Measurements from ENCODE around the gene KATNIP. TPM values are rescaled to one million over a fixed set of nuclear protein-coding genes. Genes with fewer than 3 reads are reported as not detected.

KATNIP gene
- 9.2 and 10.2 TPM in 2 replicates for polyA plus RNA-seq (2013)

DNA sequence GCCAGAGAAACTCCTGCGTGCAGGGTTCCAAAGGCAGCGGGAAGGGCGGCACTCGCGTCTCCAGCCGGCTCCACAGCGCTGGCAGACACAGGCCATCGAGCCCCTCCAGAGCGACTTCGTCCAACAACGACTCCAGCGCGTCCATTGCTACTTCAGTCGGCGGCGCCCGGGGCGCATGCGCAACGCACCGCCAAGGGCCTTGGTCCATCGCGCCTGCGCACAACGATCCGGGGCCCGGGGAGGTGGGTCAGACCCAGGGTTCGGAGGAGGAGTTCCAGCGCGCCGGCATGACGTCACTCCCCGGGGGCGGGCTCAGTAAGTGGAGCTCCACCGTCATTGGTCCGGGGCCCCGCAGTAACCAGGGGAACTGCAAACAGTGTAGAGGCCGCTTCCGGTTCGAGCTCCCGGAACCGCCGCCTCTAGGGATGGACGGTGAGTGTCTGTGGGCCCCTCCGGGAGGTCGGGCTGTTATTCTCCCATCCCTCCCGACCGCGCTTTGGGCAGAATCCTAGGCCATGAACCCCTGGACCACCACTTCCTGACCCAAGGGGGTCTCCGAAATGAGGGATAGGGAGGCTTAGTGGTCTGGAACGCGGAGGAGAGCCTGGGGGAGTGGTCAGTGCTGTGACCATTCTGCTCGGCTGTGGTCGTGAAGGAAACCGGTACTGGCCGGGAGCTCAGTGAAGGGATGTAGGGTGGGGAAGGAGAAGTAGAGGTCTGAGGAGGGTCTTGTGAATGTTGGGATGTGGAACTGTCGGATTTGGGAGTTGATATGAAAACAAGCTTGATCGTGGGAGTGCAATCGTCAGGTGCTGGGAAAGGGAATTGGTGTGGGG is at the start of gene KATNIP, which contains the start of gene GTF3C1:
KATNIP (plus strand) TSS at position 399 of the 836 bp plus-strand sequence; CDS start at position 426, 27 bp downstream.
GTF3C1 (minus strand) TSS at position 168 of the 836 bp plus-strand sequence; CDS start at position 145, 23 bp downstream.
- peak within 1 kb of the TSS; percentile 34 for H4K91ac ChIP-seq (ENCODE audit: low read depth, low read length)
- no peak within 1 kb of the TSS for H2BK12ac ChIP-seq (ENCODE audit: low read length)
- H3K4ac ChIP-seq (ENCODE audit: low read depth, low read length) = peak within 1 kb of the TSS; percentile 72
- DNase-seq = peak; percentile 99 to 100
- peaks cover 2% of the 10 kb centered on the region for H3K79me1 ChIP-seq (ENCODE audit: low read length)
- peak within 1 kb of the TSS; percentile 90 for H3K4me2 ChIP-seq (ENCODE audit: low read length)
- peak within 1 kb of the TSS; percentile 54 for H4K12ac ChIP-seq (ENCODE audit: low read depth, low read length)
- no peak within 1 kb of the TSS for H2BK120ac ChIP-seq (ENCODE audit: insufficient read depth, low read length, poor library complexity)
- H3K14ac ChIP-seq (ENCODE audit: low read length) = peak within 1 kb of the TSS; percentile 82
- H4K8ac ChIP-seq (ENCODE audit: low read depth, low read length) = peak within 1 kb of the TSS; percentile 92
- H3K27me3 ChIP-seq (ENCODE audit: insufficient read depth, low read length) = no peaks in the 10 kb centered on the region
- peak within 1 kb of the TSS; percentile 14 for H2BK5ac ChIP-seq (ENCODE audit: low read depth, low read length, poor library complexity)
- H3K23ac ChIP-seq (ENCODE audit: low read length) = no peak within 1 kb of the TSS
- H3K9ac ChIP-seq (ENCODE audit: low read length) = peak within 1 kb of the TSS; percentile 93
- peak within 1 kb of the TSS; percentile 81 for H3K18ac ChIP-seq (ENCODE audit: low read length)
- peak within 1 kb of the TSS; percentile 95 for H2AFZ ChIP-seq (ENCODE audit: insufficient read depth, low read length, poor library complexity)
- H3K79me2 ChIP-seq (ENCODE audit: control insufficient read depth, insufficient read depth, low read length, poor library complexity) = peaks cover 5% of the 10 kb centered on the region
- peaks cover 2 to 5% of the 10 kb centered on the region in 2 experiments for H3K36me3 ChIP-seq (ENCODE audit: control insufficient read depth in 1 of 2, insufficient read depth in 2 of 2, low read length in 2 of 2)
- no peak within 1 kb of the TSS for H2AK5ac ChIP-seq (ENCODE audit: low read length)
- peak within 1 kb of the TSS; percentile 96 for H3K4me3 ChIP-seq (ENCODE audit: low read depth, low read length)
- peak within 1 kb of the TSS; percentile 28 for H3K27ac ChIP-seq (ENCODE audit: low read depth, low read length)
- H3K9me3 ChIP-seq (ENCODE audit: insufficient read depth, low read depth, low read length) = no peaks in the 10 kb centered on the region
- WGBS (ENCODE audit: extremely low coverage, insufficient coverage, insufficient read length) = no CpG with 5 or more reads among the region's 59 CpGs
- peaks cover 2 to 20% of the 10 kb centered on the region in 2 experiments for H3K4me1 ChIP-seq (ENCODE audit: control insufficient read depth in 1 of 2, insufficient read depth in 2 of 2, low read length in 2 of 2)

- Histone ChIP-seq H3K14ac (ENCODE audit: low read length) (no peak overlapping the region), H4K12ac (ENCODE audit: low read depth, low read length) (no peak overlapping the region), H2AK5ac (ENCODE audit: low read length) (no peak overlapping the region), H4K91ac (ENCODE audit: low read depth, low read length) (no peak overlapping the region), H3K27ac (ENCODE audit: low read depth, low read length) (no peak overlapping the region), H3K4me1 (ENCODE audit: control insufficient read depth in 1 of 2, insufficient read depth in 2 of 2, low read length in 2 of 2) (no peaks in the 10 kb centered on the region), H3K4me2 (ENCODE audit: low read length) (no peak overlapping the region), H3K4ac (ENCODE audit: low read depth, low read length) (no peak overlapping the region), H3K36me3 (ENCODE audit: control insufficient read depth in 1 of 2, insufficient read depth in 2 of 2, low read length in 2 of 2) (peaks cover 70 to 87% of the 10 kb centered on the region in 2 experiments), H3K4me3 (ENCODE audit: low read depth, low read length) (no peak overlapping the region), H3K9me3 (ENCODE audit: insufficient read depth, low read depth, low read length) (no peaks in the 10 kb centered on the region), H3K9ac (ENCODE audit: low read length) (no peak overlapping the region), H3K23ac (ENCODE audit: low read length) (no peak overlapping the region), H2BK12ac (ENCODE audit: low read length) (no peak overlapping the region), H3K79me1 (ENCODE audit: low read length) (no peaks in the 10 kb centered on the region), H4K8ac (ENCODE audit: low read depth, low read length) (no peak overlapping the region), H2BK120ac (ENCODE audit: insufficient read depth, low read length, poor library complexity) (no peak overlapping the region), H3K18ac (ENCODE audit: low read length) (no peak overlapping the region), H3K27me3 (ENCODE audit: insufficient read depth, low read length) (no peaks in the 10 kb centered on the region), H2BK5ac (ENCODE audit: low read depth, low read length, poor library complexity) (no peak overlapping the region), H2AFZ (ENCODE audit: insufficient read depth, low read length, poor library complexity) (no peak overlapping the region), H3K79me2 (ENCODE audit: control insufficient read depth, insufficient read depth, low read length, poor library complexity) (no peaks in the 10 kb centered on the region)
- peak; percentile 13 to 73 for DNase-seq
- WGBS (ENCODE audit: extremely low coverage, insufficient coverage, insufficient read length) = no CpG with 5 or more reads among the region's 3 CpGs
Observed at GRCh38 chr16:27500801-27501200, 49.1 kb upstream of the KATNIP start.

DNA sequence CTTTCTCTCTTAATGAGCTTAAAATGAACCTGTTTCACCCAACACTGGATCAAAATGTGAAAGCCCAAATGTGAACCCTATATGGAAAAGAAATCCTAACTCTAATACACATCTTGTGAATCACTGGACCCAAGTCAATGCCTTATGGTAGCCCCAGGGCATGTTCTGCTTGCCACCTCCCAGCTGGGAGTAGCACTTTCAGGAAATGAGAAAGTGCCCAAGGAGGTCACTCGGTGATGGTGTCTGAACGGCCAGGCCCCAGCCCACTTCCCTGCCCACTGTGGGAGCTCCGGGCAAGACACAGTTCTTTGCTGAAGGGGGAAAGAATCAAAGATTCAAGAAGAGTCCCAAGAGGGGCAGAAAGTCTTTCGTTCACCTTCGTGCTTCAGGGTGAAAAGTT is 46.3 kb upstream of the KATNIP start:
- H3K9me3 ChIP-seq (ENCODE audit: insufficient read depth, low read depth, low read length) = no peaks in the 10 kb centered on the region
- H2BK12ac ChIP-seq (ENCODE audit: low read length) = no peak overlapping the region
- H4K91ac ChIP-seq (ENCODE audit: low read depth, low read length) = no peak overlapping the region
- H3K27ac ChIP-seq (ENCODE audit: low read depth, low read length) = no peak overlapping the region
- no peaks in the 10 kb centered on the region for H3K79me2 ChIP-seq (ENCODE audit: control insufficient read depth, insufficient read depth, low read length, poor library complexity)
- WGBS (ENCODE audit: extremely low coverage, insufficient coverage, insufficient read length) = no CpG with 5 or more reads among the region's 5 CpGs
- H2BK120ac ChIP-seq (ENCODE audit: insufficient read depth, low read length, poor library complexity) = no peak overlapping the region
- no peaks in the 10 kb centered on the region for H3K79me1 ChIP-seq (ENCODE audit: low read length)
- H3K18ac ChIP-seq (ENCODE audit: low read length) = no peak overlapping the region
- no peak overlapping the region for H2BK5ac ChIP-seq (ENCODE audit: low read depth, low read length, poor library complexity)
- H3K9ac ChIP-seq (ENCODE audit: low read length) = no peak overlapping the region
- H3K23ac ChIP-seq (ENCODE audit: low read length) = no peak overlapping the region
- no peak overlapping the region for H3K4me3 ChIP-seq (ENCODE audit: low read depth, low read length)
- H3K4ac ChIP-seq (ENCODE audit: low read depth, low read length) = no peak overlapping the region
- no peak overlapping the region for H4K12ac ChIP-seq (ENCODE audit: low read depth, low read length)
- no peak overlapping the region for H3K14ac ChIP-seq (ENCODE audit: low read length)
- no peaks in the 10 kb centered on the region for H3K27me3 ChIP-seq (ENCODE audit: insufficient read depth, low read length)
- no peak overlapping the region for H2AK5ac ChIP-seq (ENCODE audit: low read length)
- H3K4me2 ChIP-seq (ENCODE audit: low read length) = no peak overlapping the region
- H3K36me3 ChIP-seq (ENCODE audit: control insufficient read depth in 1 of 2, insufficient read depth in 2 of 2, low read length in 2 of 2) = peaks cover 79 to 89% of the 10 kb centered on the region in 2 experiments
- no peak for DNase-seq
- H3K4me1 ChIP-seq (ENCODE audit: control insufficient read depth in 1 of 2, insufficient read depth in 2 of 2, low read length in 2 of 2) = no peaks in the 10 kb centered on the region
- no peak overlapping the region for H4K8ac ChIP-seq (ENCODE audit: low read depth, low read length)
- no peak overlapping the region for H2AFZ ChIP-seq (ENCODE audit: insufficient read depth, low read length, poor library complexity)

DNA sequence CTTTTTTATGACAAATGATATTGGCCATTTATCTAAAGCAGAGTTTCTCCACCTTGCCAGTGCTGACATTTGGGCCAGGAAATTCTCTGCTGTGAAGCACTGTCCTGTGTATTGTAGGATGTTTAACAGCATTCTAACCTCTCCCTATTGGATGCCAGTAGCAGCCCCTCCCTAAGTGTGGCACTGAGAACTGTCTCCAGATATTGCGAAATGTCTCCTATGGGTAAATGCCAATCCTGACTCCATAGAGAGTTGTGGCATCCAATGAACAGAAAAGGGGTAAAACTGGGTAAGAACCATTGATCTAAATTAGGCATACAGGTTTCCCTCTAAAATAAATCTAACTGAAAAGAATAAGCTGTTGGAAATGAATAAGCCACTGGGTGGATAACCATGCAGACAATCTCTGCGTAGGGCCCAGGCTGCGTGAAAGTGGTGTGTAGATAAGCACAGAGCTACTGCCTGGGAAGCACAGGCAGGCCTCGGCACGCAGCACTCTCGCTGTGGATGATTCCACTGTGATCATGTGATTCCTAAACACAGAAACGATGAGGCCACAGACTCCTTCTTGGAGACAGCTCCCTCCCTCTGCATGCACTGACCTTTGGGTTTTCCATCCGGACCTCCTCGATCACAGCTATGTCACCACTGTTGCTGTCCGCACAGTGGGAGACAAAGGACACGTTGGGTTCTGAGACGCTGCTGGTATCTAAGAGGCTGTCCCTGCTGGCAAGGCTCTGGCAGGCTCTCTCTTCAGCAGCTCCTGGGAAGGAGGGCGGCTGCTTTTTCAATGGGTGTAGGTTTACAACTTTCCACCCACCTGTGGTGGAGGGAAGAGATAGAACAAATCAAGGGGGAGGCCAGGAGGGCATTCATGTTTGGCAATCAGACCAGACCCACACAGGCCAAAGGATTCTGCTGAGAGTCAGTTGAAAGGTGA is 44.4 kb upstream of the KATNIP start:
- H3K18ac ChIP-seq (ENCODE audit: low read length) = no peak overlapping the region
- H3K9ac ChIP-seq (ENCODE audit: low read length) = no peak overlapping the region
- H3K27ac ChIP-seq (ENCODE audit: low read depth, low read length) = no peak overlapping the region
- H3K4me3 ChIP-seq (ENCODE audit: low read depth, low read length) = no peak overlapping the region
- no peak overlapping the region for H4K91ac ChIP-seq (ENCODE audit: low read depth, low read length)
- no peak overlapping the region for H4K12ac ChIP-seq (ENCODE audit: low read depth, low read length)
- H4K8ac ChIP-seq (ENCODE audit: low read depth, low read length) = no peak overlapping the region
- WGBS (ENCODE audit: extremely low coverage, insufficient coverage, insufficient read length) = no CpG with 5 or more reads among the region's 13 CpGs
- no peak overlapping the region for H3K23ac ChIP-seq (ENCODE audit: low read length)
- no peak overlapping the region for H3K4ac ChIP-seq (ENCODE audit: low read depth, low read length)
- H3K9me3 ChIP-seq (ENCODE audit: insufficient read depth, low read depth, low read length) = no peaks in the 10 kb centered on the region
- H3K4me1 ChIP-seq (ENCODE audit: control insufficient read depth in 1 of 2, insufficient read depth in 2 of 2, low read length in 2 of 2) = no peaks in the 10 kb centered on the region
- no peak overlapping the region for H2BK120ac ChIP-seq (ENCODE audit: insufficient read depth, low read length, poor library complexity)
- no peak overlapping the region for H2BK12ac ChIP-seq (ENCODE audit: low read length)
- no peak overlapping the region for H3K4me2 ChIP-seq (ENCODE audit: low read length)
- H2AFZ ChIP-seq (ENCODE audit: insufficient read depth, low read length, poor library complexity) = no peak overlapping the region
- H3K79me1 ChIP-seq (ENCODE audit: low read length) = no peaks in the 10 kb centered on the region
- no peak overlapping the region for H2BK5ac ChIP-seq (ENCODE audit: low read depth, low read length, poor library complexity)
- DNase-seq = no peak
- H3K79me2 ChIP-seq (ENCODE audit: control insufficient read depth, insufficient read depth, low read length, poor library complexity) = no peaks in the 10 kb centered on the region
- no peak overlapping the region for H2AK5ac ChIP-seq (ENCODE audit: low read length)
- no peaks in the 10 kb centered on the region for H3K27me3 ChIP-seq (ENCODE audit: insufficient read depth, low read length)
- H3K14ac ChIP-seq (ENCODE audit: low read length) = no peak overlapping the region
- peaks cover 64 to 79% of the 10 kb centered on the region in 2 experiments for H3K36me3 ChIP-seq (ENCODE audit: control insufficient read depth in 1 of 2, insufficient read depth in 2 of 2, low read length in 2 of 2)
